ENCODE measurements around the gene XPR1. TPM values are rescaled to one million over a fixed set of nuclear protein-coding genes. Genes with fewer than 3 reads are reported as not detected.

XPR1 gene
- total and polyA plus RNA-seq, 3 donors from 2014 or later: 34.8 to 76.2 (median 71.8) TPM

DNA sequence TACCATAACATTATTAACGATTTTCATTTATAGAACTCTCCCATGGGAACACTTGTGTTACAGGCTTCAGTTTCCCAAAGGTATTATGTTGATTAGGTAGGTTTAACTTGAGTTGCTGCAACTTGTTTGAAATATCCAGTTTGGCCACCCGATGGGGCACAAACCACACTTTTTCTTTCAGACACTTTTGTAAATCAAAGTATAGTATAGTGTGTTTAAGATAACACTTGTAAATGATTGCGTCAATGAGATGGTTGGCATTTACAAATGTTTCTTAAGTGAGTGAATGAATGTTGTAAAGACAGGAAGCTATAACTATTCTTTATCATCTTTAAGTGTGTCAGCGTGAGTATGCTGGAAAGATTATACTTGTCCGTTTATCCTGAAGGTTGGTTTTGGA, 4.3 kb downstream of the XPR1 start:
- TF ChIP-seq POLR2A (IDR thresholded peaks at IDR 0.05): no peak
- TF ChIP-seq, protein P1, sequence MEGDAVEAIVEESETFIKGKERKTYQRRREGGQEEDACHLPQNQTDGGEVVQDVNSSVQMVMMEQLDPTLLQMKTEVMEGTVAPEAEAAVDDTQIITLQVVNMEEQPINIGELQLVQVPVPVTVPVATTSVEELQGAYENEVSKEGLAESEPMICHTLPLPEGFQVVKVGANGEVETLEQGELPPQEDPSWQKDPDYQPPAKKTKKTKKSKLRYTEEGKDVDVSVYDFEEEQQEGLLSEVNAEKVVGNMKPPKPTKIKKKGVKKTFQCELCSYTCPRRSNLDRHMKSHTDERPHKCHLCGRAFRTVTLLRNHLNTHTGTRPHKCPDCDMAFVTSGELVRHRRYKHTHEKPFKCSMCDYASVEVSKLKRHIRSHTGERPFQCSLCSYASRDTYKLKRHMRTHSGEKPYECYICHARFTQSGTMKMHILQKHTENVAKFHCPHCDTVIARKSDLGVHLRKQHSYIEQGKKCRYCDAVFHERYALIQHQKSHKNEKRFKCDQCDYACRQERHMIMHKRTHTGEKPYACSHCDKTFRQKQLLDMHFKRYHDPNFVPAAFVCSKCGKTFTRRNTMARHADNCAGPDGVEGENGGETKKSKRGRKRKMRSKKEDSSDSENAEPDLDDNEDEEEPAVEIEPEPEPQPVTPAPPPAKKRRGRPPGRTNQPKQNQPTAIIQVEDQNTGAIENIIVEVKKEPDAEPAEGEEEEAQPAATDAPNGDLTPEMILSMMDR (IDR thresholded peaks at IDR 0.05): no peak
- no peak for DNase-seq
- intact Hi-C loops (cut with DNase I; ENCODE audit: low total_unique reads): no loop called here
- H3K27me3 ChIP-seq: no peaks in the 10 kb centered on the region
- no peaks in the 10 kb centered on the region for H3K9me3 ChIP-seq
- H3K36me3 ChIP-seq (ENCODE audit: low read depth, missing control alignments): no peaks in the 10 kb centered on the region
- no peak overlapping the region for H3K4me3 ChIP-seq
- peaks cover 11% of the 10 kb centered on the region for H3K4me1 ChIP-seq
- H3K27ac ChIP-seq: no peak overlapping the region
- WGBS, 2 donors: 64 to 83% methylated on average over 5 of the region's 5 CpGs

DNA sequence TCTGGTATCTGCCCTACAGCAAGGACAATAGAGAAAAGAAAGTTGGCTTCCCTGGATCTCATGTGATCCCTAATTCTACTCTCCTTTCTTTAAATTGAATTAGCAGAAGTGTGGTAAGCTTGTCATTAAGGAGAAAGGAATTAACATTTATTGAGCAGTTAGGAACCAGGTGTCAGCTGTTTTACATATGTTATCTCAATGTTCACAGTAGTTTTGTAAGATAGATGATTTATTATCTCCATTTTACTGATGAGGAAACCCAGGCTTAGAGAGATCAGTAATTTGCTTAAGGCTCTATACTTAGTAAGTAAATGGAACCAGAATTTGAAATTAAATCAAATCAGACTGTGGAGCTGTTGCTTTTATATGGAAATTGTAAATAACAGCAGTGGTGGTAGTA, 8.0 kb downstream of the XPR1 start:
- intact Hi-C loops (cut with DNase I; ENCODE audit: low total_unique reads): no loop called here
- no peaks in the 10 kb centered on the region for H3K36me3 ChIP-seq (ENCODE audit: low read depth, missing control alignments)
- DNase-seq: no peak
- no peak overlapping the region for H3K4me3 ChIP-seq
- TF ChIP-seq, protein P1 (IDR thresholded peaks at IDR 0.05): no peak
- no peak for TF ChIP-seq POLR2A (IDR thresholded peaks at IDR 0.05)
- no peaks in the 10 kb centered on the region for H3K9me3 ChIP-seq
- no peak overlapping the region for H3K27ac ChIP-seq
- no peaks in the 10 kb centered on the region for H3K27me3 ChIP-seq
- H3K4me1 ChIP-seq: peaks cover 7% of the 10 kb centered on the region

DNA sequence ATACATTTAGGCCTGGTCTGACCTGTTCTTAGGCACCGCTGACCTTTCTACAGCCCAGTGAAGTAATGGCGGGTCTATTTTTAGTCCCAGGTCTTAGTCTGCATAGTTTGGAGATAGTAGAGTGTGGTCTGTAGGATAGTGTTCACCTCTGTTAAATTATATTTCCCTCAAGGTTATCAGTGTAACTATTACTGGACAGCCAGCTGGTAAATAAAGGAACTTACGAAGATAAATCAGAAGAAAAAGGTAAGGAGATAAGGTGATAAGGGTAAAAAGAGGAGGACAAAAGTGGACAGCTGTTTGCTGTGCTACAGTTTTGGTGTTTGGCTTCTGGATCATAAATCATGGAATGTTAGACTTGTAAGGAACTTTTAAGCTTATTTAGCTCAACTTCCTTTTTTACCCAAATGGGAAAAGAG, 8.7 kb downstream of the XPR1 start:
- Histone ChIP-seq H3K27me3 (no peaks in the 10 kb centered on the region), H3K27ac (no peak overlapping the region), H3K4me1 (peaks cover 7% of the 10 kb centered on the region), H3K4me3 (no peak overlapping the region), H3K9me3 (no peaks in the 10 kb centered on the region), H3K36me3 (ENCODE audit: low read depth, missing control alignments) (no peaks in the 10 kb centered on the region)
- no peak for TF ChIP-seq POLR2A (IDR thresholded peaks at IDR 0.05)
- TF ChIP-seq, protein P1 (IDR thresholded peaks at IDR 0.05): no peak
- 78 to 84% methylated on average over 3 of the region's 3 CpGs for WGBS, 2 donors
- intact Hi-C loops (cut with DNase I; ENCODE audit: low total_unique reads): no loop called here
- no peak for DNase-seq

DNA sequence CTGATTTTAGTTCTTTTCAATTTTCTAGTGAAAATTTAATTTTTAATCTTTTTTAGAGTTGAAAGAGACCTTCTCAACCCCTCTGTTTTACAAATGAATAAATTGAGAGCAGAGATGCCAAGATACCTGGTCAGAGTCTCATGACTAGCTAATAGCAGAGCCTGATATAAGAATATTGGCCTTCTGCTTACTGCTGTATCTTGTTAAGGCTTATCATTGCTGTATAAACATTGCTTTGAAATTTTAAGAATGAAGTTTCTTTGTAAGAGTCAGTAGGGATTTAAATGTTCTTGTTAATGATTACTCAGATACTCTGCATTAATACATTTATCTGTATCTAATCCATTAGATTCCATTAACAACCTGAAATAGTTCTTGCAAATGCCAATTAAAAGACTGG, 9.8 kb downstream of the XPR1 start:
- TF ChIP-seq POLR2A (IDR thresholded peaks at IDR 0.05): no peak
- TF ChIP-seq, protein P1 (IDR thresholded peaks at IDR 0.05): no peak
- no peak overlapping the region for H3K4me3 ChIP-seq
- no peak for DNase-seq
- H3K27ac ChIP-seq: no peak overlapping the region
- no peaks in the 10 kb centered on the region for H3K27me3 ChIP-seq
- intact Hi-C loops (cut with DNase I; ENCODE audit: low total_unique reads): no loop called here
- no peaks in the 10 kb centered on the region for H3K36me3 ChIP-seq (ENCODE audit: low read depth, missing control alignments)
- no peaks in the 10 kb centered on the region for H3K9me3 ChIP-seq
- H3K4me1 ChIP-seq: peaks cover 7% of the 10 kb centered on the region

DNA sequence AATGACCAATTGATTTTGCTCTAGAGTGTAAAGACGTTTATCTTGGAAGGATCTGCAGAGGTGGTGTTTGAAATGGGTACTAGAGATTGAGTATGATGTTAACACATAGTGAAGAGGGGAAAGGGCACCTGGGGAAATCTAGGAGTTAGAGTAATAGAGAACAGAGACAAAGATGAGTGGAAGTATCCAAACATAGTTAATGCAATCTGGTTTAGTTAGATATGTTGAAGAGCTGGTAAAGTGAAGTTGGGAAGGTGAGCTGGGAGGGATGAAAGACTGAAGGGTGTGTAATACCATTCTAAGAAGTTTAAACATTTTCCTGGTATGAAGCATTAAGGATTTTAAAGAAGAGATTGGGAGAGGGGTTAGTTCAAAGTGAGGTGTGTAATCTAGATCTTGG, 11.0 kb downstream of the XPR1 start:
- no peaks in the 10 kb centered on the region for H3K27me3 ChIP-seq
- no peak overlapping the region for H3K4me3 ChIP-seq
- DNase-seq: no peak
- TF ChIP-seq, protein P1 (IDR thresholded peaks at IDR 0.05): no peak
- H3K36me3 ChIP-seq (ENCODE audit: low read depth, missing control alignments): no peaks in the 10 kb centered on the region
- intact Hi-C loops (cut with DNase I; ENCODE audit: low total_unique reads): no loop called here
- no peak overlapping the region for H3K27ac ChIP-seq
- no peaks in the 10 kb centered on the region for H3K9me3 ChIP-seq
- peaks cover 7% of the 10 kb centered on the region for H3K4me1 ChIP-seq
- 82 to 87% methylated on average over 1 of the region's 1 CpG for WGBS, 2 donors
